KOPT-K1 (cell line): ENCODE measurements around the gene TBC1D14.
"Not testable (repeated sequence)": the region's sequence is repeated elsewhere in the genome, so short reads cannot be mapped to it uniquely, and the experiment has no call there.

Experiments
- H3K27ac ChIP-seq: fragments of 200-600 bp; sonication (generic); 2 replicates; pipeline ENCODE4 v1.5.1; 2016; ENCODE audit warnings: antibody characterized with exemption, mild to moderate bottlenecking, low read depth, low read length; ENCODE audit not compliant: poor library complexity, severe bottlenecking
- H3K36me3 ChIP-seq: fragments of 200-600 bp; sonication (generic); 2 replicates; pipeline ENCODE4 v1.5.1; 2017; ENCODE audit warnings: antibody characterized with exemption, mild to moderate bottlenecking, low read length, moderate library complexity; ENCODE audit not compliant: insufficient read depth
- H3K9me3 ChIP-seq: fragments of 200-600 bp; sonication (generic); 2 replicates; pipeline ENCODE4 v1.5.1; 2017; ENCODE audit warnings: antibody characterized with exemption, low read length, mild to moderate bottlenecking; ENCODE audit not compliant: insufficient read depth, poor library complexity, severe bottlenecking

The TBC1D14 gene

DNA sequence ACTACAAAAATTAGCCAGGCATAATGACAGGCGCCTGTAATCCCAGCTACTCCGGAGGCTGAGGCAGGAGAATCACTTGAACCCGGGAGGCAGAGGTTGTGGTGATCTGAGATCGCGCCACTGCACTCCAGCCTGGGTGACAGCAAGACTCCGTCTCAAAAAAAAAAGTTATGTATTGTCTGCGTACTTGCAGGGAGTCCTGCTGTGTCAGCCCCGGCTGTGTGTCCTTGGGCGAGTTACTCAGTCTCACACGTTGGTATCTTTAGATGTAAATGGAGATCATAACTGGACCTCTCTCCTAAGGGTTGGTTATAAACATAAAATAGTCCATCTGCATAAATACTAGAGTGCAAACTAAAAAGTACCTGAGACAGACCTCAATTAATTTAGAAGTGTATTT is 22.7 kb upstream of the TBC1D14 start:
- peaks cover 22% of the 10 kb centered on the region for H3K9me3 ChIP-seq
- H3K36me3 ChIP-seq: peaks cover 25% of the 10 kb centered on the region
- no peak overlapping the region for H3K27ac ChIP-seq

DNA sequence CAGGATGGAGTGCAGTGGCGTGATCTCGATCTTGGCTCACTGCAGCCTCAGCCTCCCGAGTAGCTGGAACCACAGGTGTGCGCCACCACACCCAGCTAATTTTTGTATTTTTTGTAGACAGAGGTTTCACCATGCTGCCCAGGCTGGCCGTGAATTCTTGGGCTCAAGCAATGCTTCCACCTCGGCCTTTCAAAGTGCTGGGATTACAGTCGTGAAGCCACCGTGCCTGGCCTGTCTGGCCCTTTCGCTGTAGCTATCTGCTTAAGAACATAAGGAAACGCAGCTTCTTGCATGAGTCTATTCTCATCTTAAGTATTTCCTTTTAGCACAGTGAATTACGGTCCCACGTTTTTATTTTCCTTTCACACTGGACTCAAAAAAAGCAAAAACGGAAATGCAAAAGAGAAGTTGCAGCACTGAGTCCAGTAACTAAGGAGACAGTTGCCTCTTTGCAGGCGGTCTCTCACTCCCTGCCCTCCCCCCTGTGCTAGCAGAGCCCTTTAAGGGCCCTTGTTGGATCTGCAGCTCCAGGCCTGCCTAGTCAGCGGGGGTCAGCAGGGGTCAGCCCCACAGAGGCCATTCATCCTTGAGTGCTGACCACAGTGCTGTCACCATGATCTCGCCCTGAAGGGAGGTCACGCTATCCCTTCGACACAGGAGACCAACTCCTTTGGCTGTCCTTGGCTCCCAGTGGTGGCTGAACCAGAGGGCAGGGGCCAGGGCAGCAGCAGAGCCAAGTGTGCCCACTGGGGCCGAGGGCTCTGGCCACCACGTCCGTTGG is 21.8 kb upstream of the TBC1D14 start:
- H3K27ac ChIP-seq: no peak overlapping the region
- H3K36me3 ChIP-seq: peaks cover 16% of the 10 kb centered on the region

DNA sequence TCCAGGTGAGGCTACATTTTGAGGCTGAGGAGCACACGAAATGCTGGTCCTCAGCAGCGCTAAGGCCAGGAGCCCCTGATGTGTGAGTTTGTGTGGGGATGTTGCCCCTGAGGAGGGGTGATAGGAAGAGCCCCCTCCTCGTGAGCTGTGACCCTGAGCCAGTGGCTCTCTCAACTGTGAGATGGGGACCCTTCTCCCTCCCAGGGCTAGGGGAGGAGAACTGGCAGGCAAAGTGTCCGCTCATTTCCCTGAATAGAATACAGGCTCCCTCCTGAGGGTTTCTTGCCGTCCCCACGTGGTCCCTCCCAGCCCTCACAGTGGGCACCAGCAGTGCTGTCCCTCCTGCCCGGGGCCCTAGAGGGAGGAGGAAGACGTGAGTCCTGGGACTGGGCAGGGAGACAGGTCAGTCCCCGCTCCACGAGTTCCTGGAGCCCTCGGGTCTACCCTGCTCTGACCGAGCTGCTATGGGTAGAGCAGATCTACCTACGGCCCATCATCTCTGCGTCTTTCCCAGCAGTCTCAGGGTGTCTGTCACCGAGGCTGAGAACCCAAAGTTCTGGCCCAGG is 21.0 kb upstream of the TBC1D14 start:
- Histone ChIP-seq H3K27ac (no peak overlapping the region), H3K36me3 (peaks cover 8% of the 10 kb centered on the region), H3K9me3 (peaks cover 22% of the 10 kb centered on the region)

More for the DNA sequence above, 21.8 kb upstream of the TBC1D14 start:
- peaks cover 22% of the 10 kb centered on the region for H3K9me3 ChIP-seq

DNA sequence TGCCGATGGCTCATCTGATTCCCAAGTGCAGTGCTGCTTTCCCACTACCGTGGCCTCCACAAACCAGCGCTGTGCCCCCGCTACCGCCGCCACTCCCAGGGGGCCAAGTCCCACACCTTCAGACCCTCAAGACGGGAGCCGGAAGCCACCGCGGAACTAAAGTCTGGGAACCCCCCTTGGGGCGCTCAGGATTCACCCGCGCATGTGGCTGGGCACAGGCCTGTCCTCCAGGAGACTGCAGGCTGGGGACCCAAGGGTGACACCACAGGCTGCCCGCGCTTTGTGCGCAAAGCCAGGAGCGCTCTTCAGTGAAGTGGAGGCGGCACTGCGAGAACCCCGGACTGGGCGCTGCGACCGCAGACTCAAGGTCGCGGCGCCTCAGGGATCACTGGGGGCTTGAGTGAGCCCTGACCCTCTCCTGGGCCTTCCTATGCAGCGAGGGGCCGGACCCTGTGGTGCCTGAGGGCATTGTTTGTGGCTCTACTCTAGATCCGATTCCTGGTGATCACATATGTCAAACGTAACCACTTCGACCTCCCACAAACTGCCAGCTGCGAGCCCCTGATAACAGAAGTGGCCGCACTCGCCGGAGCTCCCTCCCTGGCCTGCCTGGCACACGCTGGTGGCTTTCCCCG is 20.4 kb upstream of the TBC1D14 start:
- no peak overlapping the region for H3K27ac ChIP-seq
- H3K36me3 ChIP-seq: peaks cover 4% of the 10 kb centered on the region
- peaks cover 22% of the 10 kb centered on the region for H3K9me3 ChIP-seq

DNA sequence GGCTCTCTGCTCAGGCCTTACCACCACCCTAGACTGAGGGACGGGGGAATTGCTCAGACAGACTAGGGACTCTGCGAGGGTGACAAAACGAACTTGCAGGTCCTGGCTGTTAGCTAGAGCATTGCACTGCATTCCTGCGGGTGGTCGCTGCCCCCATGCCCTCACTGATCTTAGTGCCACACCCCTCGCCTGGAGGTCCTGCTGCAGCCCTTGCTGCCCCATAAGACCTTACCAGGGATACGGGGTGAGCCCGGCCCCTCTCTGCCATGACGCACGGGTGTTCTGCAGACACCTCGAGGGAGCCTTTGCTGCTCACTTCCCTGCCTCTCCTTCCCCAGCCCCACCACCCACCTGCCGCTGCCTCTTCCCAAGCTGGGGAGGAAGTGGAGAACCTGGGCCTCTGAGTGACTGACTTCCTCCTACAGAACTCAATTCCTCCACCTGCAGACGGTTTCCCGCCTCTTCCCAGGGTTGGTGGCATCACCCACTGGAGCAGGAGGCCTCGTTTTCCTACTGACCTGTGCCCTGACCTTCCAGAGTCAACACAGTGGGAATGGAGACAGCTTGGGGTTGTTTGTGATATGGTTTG is 19.8 kb upstream of the TBC1D14 start:
- Histone ChIP-seq H3K9me3 (peaks cover 22% of the 10 kb centered on the region), H3K36me3 (no peaks in the 10 kb centered on the region), H3K27ac (no peak overlapping the region)

DNA sequence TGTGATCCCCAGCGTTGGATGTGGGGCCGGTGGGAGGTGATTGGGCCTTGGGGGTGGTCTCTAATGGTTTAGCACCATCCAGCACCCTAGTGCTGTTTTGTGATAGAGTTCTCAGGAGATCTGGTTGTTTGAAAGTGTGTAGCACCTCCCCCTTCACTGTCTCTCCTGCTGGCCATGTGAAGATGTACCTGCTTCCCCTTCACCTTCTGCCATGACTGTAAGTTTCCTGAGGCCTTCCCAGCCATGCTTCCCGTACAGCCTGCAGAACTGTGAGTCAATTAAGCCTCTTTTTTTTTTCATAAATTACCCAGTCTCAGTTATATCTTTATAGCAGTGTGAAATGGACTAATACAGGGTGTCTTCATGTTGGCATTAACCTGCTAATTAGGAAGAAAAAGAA is 19.3 kb upstream of the TBC1D14 start:
- H3K9me3 ChIP-seq: peaks cover 22% of the 10 kb centered on the region
- no peaks in the 10 kb centered on the region for H3K36me3 ChIP-seq
- H3K27ac ChIP-seq: no peak overlapping the region

DNA sequence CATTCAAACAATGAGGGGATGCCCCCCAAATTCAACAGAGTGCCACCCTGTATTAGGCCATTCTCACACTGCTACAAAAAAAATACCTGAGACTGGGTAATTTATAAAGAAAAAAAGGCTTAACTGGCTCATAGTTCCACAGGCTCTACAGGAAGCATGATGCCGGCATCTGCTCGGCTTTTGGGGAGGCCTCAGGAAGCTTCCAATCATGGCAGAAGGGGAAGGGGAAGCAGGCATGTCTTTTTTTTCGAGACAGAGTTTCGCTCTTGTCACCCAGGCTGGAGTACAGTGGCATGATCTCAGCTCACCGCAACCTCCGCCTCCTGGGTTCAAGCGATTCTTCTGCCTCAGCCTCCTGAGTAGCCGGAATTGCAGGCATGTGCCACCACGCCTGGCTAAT is 18.7 kb upstream of the TBC1D14 start:
- not testable (repeated sequence) for H3K36me3 ChIP-seq, H3K27ac ChIP-seq
- peaks cover 22% of the 10 kb centered on the region for H3K9me3 ChIP-seq

DNA sequence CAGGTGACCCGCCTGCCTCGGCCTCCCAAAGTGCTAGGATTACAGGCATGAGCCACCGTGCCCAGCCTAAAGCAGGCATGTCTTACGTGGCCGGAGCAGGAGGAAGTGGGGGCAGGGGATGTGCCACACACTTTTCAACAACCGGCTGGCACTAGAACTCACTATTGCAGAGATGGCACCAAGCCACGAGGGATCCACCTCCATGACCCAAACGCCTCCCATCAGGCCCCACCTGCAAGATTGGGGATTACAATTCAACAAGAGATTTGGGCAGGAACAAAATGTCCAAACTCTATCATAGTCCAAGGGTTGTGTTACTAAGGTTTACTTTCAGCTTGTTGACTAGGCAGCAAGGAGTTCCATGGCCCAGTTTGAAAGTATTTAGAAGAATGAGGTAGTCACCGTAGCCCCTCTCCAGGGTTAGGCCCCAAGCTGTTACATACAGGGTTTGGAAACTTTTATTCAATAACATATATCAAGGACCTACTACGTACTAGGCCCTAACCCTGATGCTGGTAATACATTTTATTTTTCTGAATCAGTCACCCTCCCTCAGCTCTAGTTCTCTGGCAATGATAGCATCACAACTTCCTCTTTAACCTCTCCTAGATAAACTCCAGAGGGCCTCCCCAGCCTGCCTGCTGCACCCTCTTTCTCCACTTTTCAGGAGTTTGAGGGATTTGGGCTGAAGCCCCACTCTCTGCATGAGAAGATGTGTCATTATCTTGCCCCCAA is 18.0 kb upstream of the TBC1D14 start:
- peaks cover 22% of the 10 kb centered on the region for H3K9me3 ChIP-seq
- no peak overlapping the region for H3K27ac ChIP-seq
- H3K36me3 ChIP-seq: no peaks in the 10 kb centered on the region

DNA sequence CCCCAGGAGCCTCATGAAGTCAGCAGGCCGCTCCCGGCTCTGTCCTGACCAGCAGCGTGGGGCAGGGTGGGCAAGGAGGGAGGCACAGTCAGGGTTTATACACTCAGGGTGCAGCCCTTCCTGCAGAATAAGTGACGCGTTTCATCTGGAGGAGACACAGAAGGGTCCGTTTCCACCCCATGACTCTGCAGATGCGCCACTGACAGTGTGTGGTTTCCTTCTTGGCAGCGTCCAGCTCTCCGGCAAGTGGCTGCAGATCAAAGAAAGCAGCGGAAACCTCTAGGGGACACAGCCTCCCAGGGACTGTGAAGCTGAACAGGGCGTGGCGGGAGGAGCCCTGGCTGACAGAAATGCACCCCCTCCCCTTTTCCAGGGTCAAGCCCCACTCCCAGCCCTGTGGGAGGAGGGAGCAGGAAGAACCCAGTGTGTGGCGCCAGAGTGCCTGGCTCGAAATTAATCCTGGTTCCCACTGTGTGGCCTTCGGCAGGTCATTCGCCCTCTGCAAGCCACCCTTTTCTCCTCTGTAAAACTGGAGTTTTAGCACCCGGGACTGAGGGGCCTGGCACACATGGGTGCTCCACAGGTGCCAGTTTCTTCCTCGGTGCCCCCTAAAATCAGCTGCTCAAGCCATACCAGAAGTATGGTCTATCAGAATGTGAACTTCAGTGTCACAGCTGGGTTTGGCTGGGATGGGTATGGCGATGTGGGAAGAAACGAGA is 17.3 kb upstream of the TBC1D14 start:
- no peak overlapping the region for H3K27ac ChIP-seq
- H3K36me3 ChIP-seq: no peaks in the 10 kb centered on the region
- H3K9me3 ChIP-seq: peaks cover 22% of the 10 kb centered on the region

DNA sequence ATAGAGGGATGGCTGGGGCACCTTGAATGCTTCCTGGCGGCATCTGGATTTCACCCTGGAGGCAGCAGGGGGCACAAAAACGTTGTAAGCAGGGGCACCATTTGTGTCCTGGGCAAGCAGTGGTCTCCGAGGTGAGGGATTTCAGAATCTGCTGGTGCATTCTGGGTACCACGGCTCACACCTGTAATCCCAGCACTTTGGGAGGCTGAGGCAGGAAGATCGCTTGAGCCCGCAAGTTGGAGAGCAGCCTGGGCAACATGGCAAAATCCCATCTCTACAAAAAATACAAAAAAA is 16.8 kb upstream of the TBC1D14 start:
- Histone ChIP-seq H3K36me3 (no peaks in the 10 kb centered on the region), H3K9me3 (peaks cover 22% of the 10 kb centered on the region), H3K27ac (no peak overlapping the region)

DNA sequence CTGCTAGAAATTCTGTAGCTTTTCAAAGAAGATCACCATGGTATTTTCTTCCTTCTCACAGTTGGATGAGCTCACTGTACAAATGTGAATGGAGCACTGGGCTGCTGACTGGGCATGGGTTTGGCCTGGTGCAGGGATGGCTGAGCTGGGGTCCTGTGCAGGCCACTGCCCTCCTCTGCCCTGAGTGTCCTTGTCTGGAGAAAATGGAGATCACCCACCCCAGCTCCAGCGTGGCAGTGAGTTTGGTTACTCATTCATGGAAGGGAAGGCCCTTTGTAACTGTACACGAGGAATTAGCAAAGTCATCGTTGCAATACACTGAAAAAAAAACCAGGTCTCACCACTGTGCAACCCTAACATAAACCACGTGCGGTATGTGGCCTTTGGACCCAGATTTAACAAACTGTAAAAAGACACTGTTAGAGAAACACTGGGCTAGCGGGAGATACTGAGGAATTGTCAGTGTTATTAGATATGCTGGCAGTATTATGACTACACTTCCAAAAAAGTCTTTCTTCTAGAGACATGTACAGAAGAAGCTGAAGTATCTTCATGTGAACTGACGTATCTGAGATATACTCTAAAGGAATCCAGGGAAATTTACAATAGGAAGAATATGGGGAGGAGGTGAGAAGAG is 16.1 kb upstream of the TBC1D14 start:
- H3K9me3 ChIP-seq: peaks cover 22% of the 10 kb centered on the region
- no peaks in the 10 kb centered on the region for H3K36me3 ChIP-seq
- no peak overlapping the region for H3K27ac ChIP-seq

DNA sequence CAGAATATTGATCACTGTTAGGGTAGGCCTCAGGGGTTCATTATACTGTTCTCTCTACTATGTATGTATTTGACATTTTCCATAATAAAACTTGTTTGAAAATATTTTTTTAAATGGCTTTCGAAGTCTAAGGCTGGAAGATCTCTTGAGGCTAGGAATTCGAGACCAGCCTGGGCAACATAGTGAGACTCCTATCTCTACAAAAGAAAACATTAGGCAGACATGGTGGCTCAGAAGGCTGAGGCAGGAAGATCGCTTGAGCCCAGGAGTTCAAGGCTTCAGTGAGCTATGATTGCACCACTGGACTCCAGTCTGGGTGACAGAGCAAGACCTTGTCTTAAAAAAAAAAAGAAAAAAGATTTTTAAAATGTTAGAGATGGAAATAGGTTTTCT is 15.5 kb upstream of the TBC1D14 start:
- no peaks in the 10 kb centered on the region for H3K36me3 ChIP-seq
- H3K9me3 ChIP-seq: peaks cover 18% of the 10 kb centered on the region
- no peak overlapping the region for H3K27ac ChIP-seq

DNA sequence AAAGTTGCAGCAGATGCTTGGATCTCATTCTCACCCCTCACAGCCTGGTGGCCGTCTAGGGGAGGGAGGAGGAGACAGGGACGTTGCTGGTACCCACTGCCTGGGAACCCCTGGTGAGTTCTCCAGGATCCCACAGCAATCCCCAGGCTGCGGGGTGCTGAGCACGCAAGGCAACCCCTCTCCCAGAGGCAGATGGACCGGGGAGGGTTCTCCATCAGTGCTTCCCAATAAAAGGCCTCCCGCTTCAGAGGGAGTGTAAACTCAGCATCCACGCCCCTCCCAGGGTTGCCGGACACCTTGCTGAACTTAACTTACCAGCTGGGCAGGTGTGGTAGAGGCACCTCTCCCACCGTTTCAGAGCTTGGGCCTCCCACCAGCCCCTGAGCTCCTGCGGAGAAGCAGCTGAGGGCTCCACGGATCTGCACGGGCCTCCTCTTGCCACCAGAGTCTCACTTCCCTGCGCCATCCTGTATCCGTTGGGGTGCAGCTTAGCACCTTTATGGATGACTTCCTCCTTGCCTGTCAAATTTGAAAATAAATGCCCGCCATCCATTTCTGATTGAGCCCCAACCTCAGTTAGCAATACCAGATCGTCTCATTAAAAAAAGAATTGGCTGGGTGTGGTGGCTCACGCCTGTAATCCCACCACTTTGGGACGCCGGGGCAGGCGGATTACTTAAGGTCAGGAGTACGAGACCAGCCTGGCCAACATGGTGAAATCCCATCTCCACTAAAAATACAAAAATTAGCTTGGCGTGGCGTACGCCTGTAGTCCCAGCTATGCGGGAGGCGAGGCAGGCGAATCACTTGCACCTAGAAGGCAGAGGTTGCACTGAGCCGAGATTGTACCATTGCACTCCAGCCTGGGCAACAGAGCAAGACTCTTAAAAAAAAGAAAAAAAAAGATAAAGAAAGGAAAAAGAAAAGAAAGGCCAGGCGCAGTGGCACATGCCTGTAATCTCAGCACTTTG is 14.8 kb upstream of the TBC1D14 start:
- peaks cover 11% of the 10 kb centered on the region for H3K9me3 ChIP-seq
- no peaks in the 10 kb centered on the region for H3K36me3 ChIP-seq
- H3K27ac ChIP-seq: no peak overlapping the region
